SU-DHL-6 (cell line): Measurements from ENCODE around the gene MPND.
A peak's percentile ranks its signal among the peaks of the same experiment; 100 is the strongest.

ENCODE experiments used
- H2AFZ ChIP-seq: fragments of 200-600 bp; sonication (generic); 2 replicates; pipeline ENCODE4 v1.6.1; 2014; ENCODE audit warnings: low read depth, mild to moderate bottlenecking, moderate library complexity, mixed read lengths, antibody characterized with exemption, low read length; ENCODE audit not compliant: severe bottlenecking
- H3F3A ChIP-seq: fragments of 200-600 bp; shearing (Covaris generic); 2 replicates; pipeline ENCODE4 v1.6.0; 2016; ENCODE audit warnings: antibody characterized with exemption, mild to moderate bottlenecking; ENCODE audit not compliant: insufficient read depth
- H3K27ac ChIP-seq: fragments of 200-600 bp; sonication (generic); 2 replicates; pipeline ENCODE4 v1.5.1; 2016; ENCODE audit warnings: low read depth, mild to moderate bottlenecking, low read length, moderate library complexity, mixed read lengths
- H3K27me3 ChIP-seq: fragments of 200-600 bp; sonication (generic), shearing (Covaris generic); 2 replicates; pipeline ENCODE4 v1.6.0; 2014; ENCODE audit warnings: mild to moderate bottlenecking, low read length
- H3K36me3 ChIP-seq: fragments of 200-600 bp; sonication (generic); 2 replicates; pipeline ENCODE4 v1.6.1; 2014; ENCODE audit warnings: mild to moderate bottlenecking, low read length, mixed read lengths
- H3K4me2 ChIP-seq: fragments of 300-600, 200-600 bp; shearing (Covaris generic), sonication (generic); 2 replicates; pipeline ENCODE4 v1.6.0; 2014; ENCODE audit warnings: low read length, low read depth, mild to moderate bottlenecking; ENCODE audit not compliant: poor library complexity, severe bottlenecking
- H3K4me3 ChIP-seq: fragments of 200-600 bp; sonication (generic); 2 replicates; pipeline ENCODE4 v1.5.1; 2014; ENCODE audit warnings: antibody characterized with exemption, low read length, mild to moderate bottlenecking, mixed read lengths; ENCODE audit not compliant: insufficient read depth, poor library complexity, severe bottlenecking
- H3K79me2 ChIP-seq: fragments of 200-600 bp; sonication (generic); 2 replicates; pipeline ENCODE4 v1.6.1; 2014; ENCODE audit warnings: mild to moderate bottlenecking, low read length, moderate library complexity; ENCODE audit not compliant: insufficient read depth
- H3K9ac ChIP-seq: fragments of 200-600 bp; sonication (generic); 2 replicates; pipeline ENCODE4 v1.7.0; 2014; ENCODE audit warnings: mild to moderate bottlenecking, low read length
- H3K9me2 ChIP-seq: fragments of 200-600 bp; sonication (generic); replicated peaks from 2 replicates; pipeline ENCODE4 v1.6.1; 2014; ENCODE audit warnings: low read length; ENCODE audit not compliant: insufficient read depth
- H3K9me3 ChIP-seq: fragments of 200-600 bp; sonication (generic); 2 replicates; pipeline ENCODE4 v1.6.1; 2014; ENCODE audit warnings: low read length, mixed read lengths; ENCODE audit not compliant: insufficient read depth
- H4K20me1 ChIP-seq: fragments of 200-600 bp; sonication (generic); 2 replicates; pipeline ENCODE4 v1.6.1; 2014; ENCODE audit warnings: low read depth, mild to moderate bottlenecking, antibody characterized with exemption, low read length, moderate library complexity, mixed read lengths
- EZH2phosphoT487 ChIP-seq: fragments of 200-600 bp; sonication (generic), shearing (Covaris generic); conservative IDR thresholded peaks from 2 replicates; pipeline ENCODE4 v1.6.1; 2018; ENCODE audit warnings: mild to moderate bottlenecking, antibody characterized with exemption, low read length, moderate library complexity, mixed read lengths
- TF ChIP-seq, protein P1 (sequence below): fragments of 200-600 bp; sonication (generic); IDR thresholded peaks from one replicate; pipeline ENCODE4 v1.5.1; 2017; ENCODE audit warnings: antibody characterized with exemption, mild to moderate bottlenecking, low read length, moderate library complexity; ENCODE audit not compliant: insufficient read depth, poor library complexity, severe bottlenecking

Gene MPND

DNA sequence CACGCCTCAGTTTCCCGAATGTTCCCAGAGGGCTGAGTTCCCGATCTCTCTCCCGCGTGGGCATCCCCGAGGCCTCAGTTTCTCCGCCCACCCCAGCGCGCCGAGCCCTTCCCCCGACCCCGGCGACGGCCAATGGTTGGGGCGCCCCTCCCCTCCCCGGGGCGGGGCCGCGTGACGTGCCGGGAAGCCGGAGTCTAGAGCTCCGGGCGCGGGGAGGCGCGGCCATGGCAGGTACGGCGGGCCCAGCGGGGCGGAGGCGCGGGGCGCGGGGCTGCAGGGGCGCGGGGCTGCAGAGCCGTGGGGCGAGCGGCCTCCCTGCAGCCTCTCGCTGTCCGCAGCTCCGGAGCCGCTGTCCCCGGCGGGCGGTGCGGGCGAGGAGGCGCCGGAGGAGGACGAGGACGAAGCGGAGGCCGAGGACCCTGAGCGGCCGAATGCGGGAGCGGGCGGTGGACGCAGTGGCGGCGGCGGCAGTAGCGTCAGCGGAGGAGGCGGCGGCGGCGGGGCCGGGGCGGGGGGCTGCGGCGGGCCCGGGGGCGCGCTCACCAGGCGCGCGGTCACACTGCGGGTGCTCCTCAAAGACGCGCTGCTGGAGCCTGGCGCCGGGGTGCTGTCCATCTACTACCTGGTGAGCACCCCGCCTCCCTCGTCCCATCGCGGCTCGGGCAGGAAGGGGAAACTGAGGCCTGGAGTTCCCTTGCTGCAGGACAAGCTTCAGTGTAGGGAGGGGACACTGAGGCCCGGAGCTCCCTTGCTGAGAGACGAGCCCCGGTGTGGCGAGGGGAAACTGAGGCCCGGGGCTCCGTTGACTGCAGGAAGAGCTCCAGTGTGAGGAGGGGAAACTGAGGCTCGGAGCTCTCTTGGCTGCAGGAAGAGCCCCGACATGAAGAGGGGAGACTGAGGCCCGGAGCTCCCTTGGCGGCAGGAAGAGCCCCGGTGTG, at the start of gene MPND:
Gene MPND, plus strand, starts transcription at position 193 of the 938 bp plus-strand sequence. Its CDS starts 32 bp downstream, at position 225.
- TF ChIP-seq, protein P1, sequence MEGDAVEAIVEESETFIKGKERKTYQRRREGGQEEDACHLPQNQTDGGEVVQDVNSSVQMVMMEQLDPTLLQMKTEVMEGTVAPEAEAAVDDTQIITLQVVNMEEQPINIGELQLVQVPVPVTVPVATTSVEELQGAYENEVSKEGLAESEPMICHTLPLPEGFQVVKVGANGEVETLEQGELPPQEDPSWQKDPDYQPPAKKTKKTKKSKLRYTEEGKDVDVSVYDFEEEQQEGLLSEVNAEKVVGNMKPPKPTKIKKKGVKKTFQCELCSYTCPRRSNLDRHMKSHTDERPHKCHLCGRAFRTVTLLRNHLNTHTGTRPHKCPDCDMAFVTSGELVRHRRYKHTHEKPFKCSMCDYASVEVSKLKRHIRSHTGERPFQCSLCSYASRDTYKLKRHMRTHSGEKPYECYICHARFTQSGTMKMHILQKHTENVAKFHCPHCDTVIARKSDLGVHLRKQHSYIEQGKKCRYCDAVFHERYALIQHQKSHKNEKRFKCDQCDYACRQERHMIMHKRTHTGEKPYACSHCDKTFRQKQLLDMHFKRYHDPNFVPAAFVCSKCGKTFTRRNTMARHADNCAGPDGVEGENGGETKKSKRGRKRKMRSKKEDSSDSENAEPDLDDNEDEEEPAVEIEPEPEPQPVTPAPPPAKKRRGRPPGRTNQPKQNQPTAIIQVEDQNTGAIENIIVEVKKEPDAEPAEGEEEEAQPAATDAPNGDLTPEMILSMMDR, result no peak
- TF ChIP-seq EZH2phosphoT487, result no peak
- Histone ChIP-seq H3K4me2 (peak within 1 kb of the TSS; percentile 83), H3K79me2 (no peaks in the 10 kb centered on the region), H3K9ac (peak within 1 kb of the TSS; percentile 61), H4K20me1 (no peaks in the 10 kb centered on the region), H3F3A (0 out of 2 replicates have a peak, but pooled peaks cover 2% of the 10 kb centered on the region), H3K27ac (peak within 1 kb of the TSS; percentile 70), H3K9me3 (no peaks in the 10 kb centered on the region), H2AFZ (peak within 1 kb of the TSS; percentile 96), H3K9me2 (no peaks in the 10 kb centered on the region), H3K36me3 (no peaks in the 10 kb centered on the region), H3K4me3 (peak within 1 kb of the TSS; percentile 67), H3K27me3 (no peaks in the 10 kb centered on the region)

- Histone ChIP-seq H3K9ac (no peak overlapping the region), H3K9me2 (no peaks in the 10 kb centered on the region), H3K27me3 (no peaks in the 10 kb centered on the region)
These were observed 49.0 kb upstream of the MPND start for GRCh38 chr19:4294389-4294788.

DNA sequence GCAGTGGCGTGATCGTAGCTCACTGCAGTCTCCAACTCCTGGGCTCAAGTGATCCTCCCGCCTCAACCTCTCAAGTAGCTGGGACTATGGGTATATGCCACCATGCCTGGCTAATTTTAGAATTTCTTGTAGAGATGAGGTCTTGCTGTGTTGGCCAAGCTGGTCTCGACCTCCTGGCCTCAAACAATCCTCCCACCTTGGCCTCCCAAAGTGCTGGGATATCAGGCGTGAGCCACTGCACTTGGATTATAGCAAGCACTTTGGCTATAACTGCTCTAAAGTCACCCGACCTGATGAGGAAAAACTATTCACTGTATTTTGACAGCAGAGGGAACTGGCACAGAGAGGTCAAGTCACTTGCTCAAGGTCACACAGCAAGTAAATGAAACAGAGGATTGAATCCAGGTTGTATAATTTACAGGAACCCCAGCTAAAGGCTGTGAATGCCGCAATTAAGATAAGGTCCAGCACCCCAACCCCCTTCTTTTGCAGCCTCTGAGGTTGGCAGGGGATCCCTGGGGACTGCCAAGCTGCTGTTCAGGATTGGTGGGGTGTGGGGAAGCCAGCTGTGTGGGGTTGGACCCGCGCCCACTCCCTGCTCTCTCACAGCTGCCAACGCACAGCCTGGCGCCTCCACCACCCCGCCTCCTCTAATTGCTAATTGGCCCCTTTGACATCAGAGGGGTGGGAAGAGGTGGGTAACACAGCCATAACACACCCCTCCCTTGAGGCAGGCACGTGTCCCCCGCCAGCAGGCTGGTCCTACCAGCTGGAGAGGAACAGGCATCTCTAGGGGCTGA, 47.2 kb upstream of the MPND start:
- Histone ChIP-seq H2AFZ (no peak overlapping the region), H3K79me2 (no peaks in the 10 kb centered on the region), H3K9me2 (no peaks in the 10 kb centered on the region), H3K36me3 (no peaks in the 10 kb centered on the region), H3F3A (no peaks in the 10 kb centered on the region), H3K9ac (no peak overlapping the region), H3K9me3 (no peaks in the 10 kb centered on the region), H3K4me3 (no peak overlapping the region), H3K27ac (no peak overlapping the region), H3K4me2 (no peak overlapping the region), H3K27me3 (no peaks in the 10 kb centered on the region), H4K20me1 (no peaks in the 10 kb centered on the region)
- TF ChIP-seq, protein P1, result no peak
- no peak for TF ChIP-seq EZH2phosphoT487

More at GRCh38 chr19:4294389-4294788, 49.0 kb upstream of the MPND start:
- Histone ChIP-seq H3K36me3 (no peaks in the 10 kb centered on the region), H3K4me2 (no peak overlapping the region), H2AFZ (no peak overlapping the region), H3K4me3 (no peak overlapping the region), H4K20me1 (no peaks in the 10 kb centered on the region), H3F3A (no peaks in the 10 kb centered on the region), H3K9me3 (no peaks in the 10 kb centered on the region), H3K27ac (no peak overlapping the region), H3K79me2 (no peaks in the 10 kb centered on the region)
- TF ChIP-seq EZH2phosphoT487, result no peak
- TF ChIP-seq, protein P1, result no peak
